ENCODE data around the gene PAX2.
A peak's percentile ranks its signal among the peaks of the same experiment; 100 is the strongest.

GRCh38 chr10:100827819-100828737 is 82.7 kb downstream of the PAX2 start:
- TF ChIP-seq CHD2 (IDR thresholded peaks at IDR 0.05; ENCODE audit: low read length, partially characterized antibody) (no peak), SREBF2 (IDR thresholded peaks at IDR 0.05) (no peak), BHLHE40 (IDR thresholded peaks at IDR 0.05; ENCODE audit: low read depth, low read length) (no peak), RAD21 (conservative IDR thresholded peaks at IDR 0.05 in 1 of 2, IDR thresholded peaks at IDR 0.05 in 1 of 2) (peak in 1 of 2 experiments; percentile 32; a peak in 1 of 5 replicates), POLR2A (IDR thresholded peaks at IDR 0.05; ENCODE audit: low read length) (no peak), CTCF (IDR thresholded peaks at IDR 0.05) (peak; percentile 30), KDM5A (IDR thresholded peaks at IDR 0.05) (no peak), FOSL2 (IDR thresholded peaks at IDR 0.05) (no peak), FOSL2 (CRISPR knock-in tag; IDR thresholded peaks at IDR 0.05) (no peak), EP300 (IDR thresholded peaks at IDR 0.05) (no peak)

Data from A549 (cell line).